WTC11 (cell line): ENCODE results near the gene LY9. TPM values are rescaled to one million over a fixed set of nuclear protein-coding genes. Genes with fewer than 3 reads are reported as not detected.

Experiments
- ATAC-seq: fragments of 200-7000 bp; cut with Tn5 transposase; 2 replicates; pipeline ENCODE4 v1.10.0; 2021; ENCODE audit warnings: mild to moderate bottlenecking, moderate library complexity
- CTCF ChIA-PET: fragments of 300-600 bp; sonication (Branson Sonifier 250); formaldehyde crosslinking; loops from one replicate; lab custom pipeline; 2021; ENCODE audit warnings: antibody characterized with exemption; lab: Charles Lee
- POLR2A ChIA-PET: fragments of 350-600 bp; sonication (Branson Sonifier 250); formaldehyde crosslinking; loops from one replicate; lab custom pipeline; 2021; ENCODE audit warnings: antibody characterized with exemption; lab: Charles Lee
- DNase-seq: peaks from one replicate; pipeline ENCODE4 v3.0.0; 2021; ENCODE audit warnings: low spot score
- H3K27ac Mint-ChIP-seq: 2 replicates; pipeline ENCODE4 v1.8.0; 2021; ENCODE audit warnings: mixed read lengths
- H3K27me3 Mint-ChIP-seq: 2 replicates; pipeline ENCODE4 v1.8.0; 2021; ENCODE audit warnings: low read depth, mild to moderate bottlenecking, moderate library complexity, mixed read lengths
- H3K36me3 Mint-ChIP-seq: 2 replicates; pipeline ENCODE4 v1.8.0; 2021; ENCODE audit warnings: mixed read lengths
- H3K4me1 Mint-ChIP-seq: 2 replicates; pipeline ENCODE4 v1.8.0; 2022; ENCODE audit warnings: mixed read lengths
- H3K4me3 Mint-ChIP-seq: 2 replicates; pipeline ENCODE4 v1.8.0; 2021; ENCODE audit warnings: mild to moderate bottlenecking, moderate library complexity, mixed read lengths
- H3K9me3 Mint-ChIP-seq: 2 replicates; pipeline ENCODE4 v1.8.0; 2021; ENCODE audit warnings: mixed read lengths
- CBFB ChIP-seq: sonication (generic); formaldehyde crosslinking; IDR thresholded peaks from 2 replicates; pipeline ENCODE4 v1.8.1; 2022; ENCODE audit warnings: mild to moderate bottlenecking, low read depth, missing genetic modification reagents
- FOXJ3 ChIP-seq: sonication (generic); formaldehyde crosslinking; IDR thresholded peaks from 2 replicates; pipeline ENCODE4 v1.9.0; 2021; ENCODE audit warnings: missing genetic modification reagents, mild to moderate bottlenecking, borderline replicate concordance
- FOXP1 ChIP-seq: sonication (generic); formaldehyde crosslinking; IDR thresholded peaks from 2 replicates; pipeline ENCODE4 v1.8.0; 2022; ENCODE audit warnings: missing genetic modification reagents, mild to moderate bottlenecking, moderate library complexity, borderline replicate concordance
- NR1H2 ChIP-seq: sonication (generic); formaldehyde crosslinking; IDR thresholded peaks from 2 replicates; pipeline ENCODE4 v1.9.0; 2021; ENCODE audit warnings: mild to moderate bottlenecking, moderate library complexity, missing genetic modification reagents
- NR2C2 ChIP-seq: sonication (generic); formaldehyde crosslinking; IDR thresholded peaks from 2 replicates; pipeline ENCODE4 v1.8.0; 2022; ENCODE audit warnings: mild to moderate bottlenecking, missing genetic modification reagents
- TCF7 ChIP-seq: sonication (generic); formaldehyde crosslinking; IDR thresholded peaks from 2 replicates; pipeline ENCODE4 v1.8.0; 2022; ENCODE audit warnings: mild to moderate bottlenecking, low read depth, missing genetic modification reagents, moderate library complexity
- TEAD1 ChIP-seq: sonication (generic); formaldehyde crosslinking; IDR thresholded peaks from 2 replicates; pipeline ENCODE4 v1.8.0; 2022; ENCODE audit warnings: mild to moderate bottlenecking, missing genetic modification reagents
- TEAD4 ChIP-seq: sonication (generic); formaldehyde crosslinking; IDR thresholded peaks from 2 replicates; pipeline ENCODE4 v1.8.0; 2022; ENCODE audit warnings: mild to moderate bottlenecking, missing genetic modification reagents
- ZBTB21 ChIP-seq: sonication (generic); formaldehyde crosslinking; IDR thresholded peaks from 2 replicates; pipeline ENCODE4 v1.8.1; 2023; ENCODE audit warnings: mild to moderate bottlenecking, missing genetic modification reagents, borderline replicate concordance
- ZNF121 ChIP-seq: sonication (generic); formaldehyde crosslinking; IDR thresholded peaks from 2 replicates; pipeline ENCODE4 v1.8.0; 2023; ENCODE audit warnings: missing genetic modification reagents
- ZNF138 ChIP-seq: sonication (generic); formaldehyde crosslinking; conservative IDR thresholded peaks from 2 replicates; pipeline ENCODE4 v1.8.1; 2022; ENCODE audit warnings: mild to moderate bottlenecking, moderate library complexity, missing genetic modification reagents
- ZNF396 ChIP-seq: fragments of 250-450 bp; sonication (Bioruptor Pico); IDR thresholded peaks from 2 replicates; pipeline ENCODE4 v1.8.0; 2021; ENCODE audit warnings: mild to moderate bottlenecking, moderate library complexity, borderline replicate concordance
- ZNF423 ChIP-seq: fragments of 250-450 bp; sonication (Bioruptor Pico); IDR thresholded peaks from 2 replicates; pipeline ENCODE4 v2.1.2; 2022; ENCODE audit warnings: mild to moderate bottlenecking, moderate library complexity
- ZNF671 ChIP-seq: fragments of 250-450 bp; sonication (Bioruptor Pico); IDR thresholded peaks from 2 replicates; pipeline ENCODE4 v1.8.0; 2021; ENCODE audit warnings: mild to moderate bottlenecking
- total RNA-seq: library from RNA; stranded (reverse); gene quantifications from 3 replicates; pipeline ENCODE4 v1.2.3, GENCODE V29; 2021
- TF ChIP-seq, protein P1 (sequence below): sonication (generic); formaldehyde crosslinking; IDR thresholded peaks from 2 replicates; pipeline ENCODE4 v1.8.0; 2023; ENCODE audit warnings: mild to moderate bottlenecking, missing genetic modification reagents
- TF ChIP-seq, protein P2 (sequence below): fragments of 250-450 bp; sonication (Bioruptor Pico); IDR thresholded peaks from 2 replicates; pipeline ENCODE4 v2.1.2; 2022; ENCODE audit warnings: mild to moderate bottlenecking, moderate library complexity
- TF ChIP-seq, protein P3 (sequence below): fragments of 250-450 bp; sonication (Bioruptor Pico); conservative IDR thresholded peaks from 2 replicates; pipeline ENCODE4 v1.9.0; 2021; ENCODE audit warnings: mild to moderate bottlenecking
- TF ChIP-seq, protein P4 (sequence below): sonication (generic); formaldehyde crosslinking; IDR thresholded peaks from 2 replicates; pipeline ENCODE4 v1.8.0; 2023; ENCODE audit warnings: missing genetic modification reagents
- TF ChIP-seq, protein P5 (sequence below): sonication (generic); formaldehyde crosslinking; IDR thresholded peaks from 2 replicates; pipeline ENCODE4 v1.8.0; 2022; ENCODE audit warnings: mild to moderate bottlenecking, missing genetic modification reagents
- TF ChIP-seq, protein P6 (sequence below): sonication (generic); formaldehyde crosslinking; IDR thresholded peaks from 2 replicates; pipeline ENCODE4 v1.8.1; 2023; ENCODE audit warnings: mild to moderate bottlenecking, missing genetic modification reagents

Gene LY9
- total RNA-seq, 1 experiment from 2014 or later = not detected

DNA sequence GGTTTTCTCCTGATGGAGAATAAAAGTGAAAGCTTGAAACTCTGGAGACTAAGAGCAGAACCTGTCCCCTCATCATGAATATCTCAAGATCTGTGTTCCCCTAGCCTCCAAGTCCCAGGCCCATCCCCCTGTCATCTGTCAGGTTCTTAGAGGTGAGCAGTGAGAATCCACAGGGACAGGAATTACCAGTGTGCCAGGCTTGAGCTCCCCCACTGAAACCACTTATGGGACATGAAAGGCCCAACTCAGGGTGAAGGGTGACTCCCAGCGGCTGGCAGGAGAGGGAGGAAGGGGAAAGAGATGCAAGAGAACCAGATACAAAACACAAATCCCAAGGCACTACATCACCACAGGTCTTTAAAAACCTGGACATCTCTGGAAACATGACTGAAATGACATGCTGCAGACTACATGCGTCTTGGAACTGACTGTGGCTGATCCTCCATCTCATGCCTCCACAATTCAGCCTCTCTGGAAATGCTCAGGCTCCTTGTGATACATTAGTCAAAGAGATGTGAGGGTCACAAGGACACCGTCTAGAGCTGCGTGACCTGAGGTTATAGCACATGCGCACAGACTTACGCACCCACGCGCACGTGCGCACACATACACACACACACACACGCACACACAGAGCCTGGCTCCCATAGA is 6.8 kb upstream of the LY9 start (continued):
- TF ChIP-seq ZBTB21 (CRISPR knock-in tag) = no peak

DNA sequence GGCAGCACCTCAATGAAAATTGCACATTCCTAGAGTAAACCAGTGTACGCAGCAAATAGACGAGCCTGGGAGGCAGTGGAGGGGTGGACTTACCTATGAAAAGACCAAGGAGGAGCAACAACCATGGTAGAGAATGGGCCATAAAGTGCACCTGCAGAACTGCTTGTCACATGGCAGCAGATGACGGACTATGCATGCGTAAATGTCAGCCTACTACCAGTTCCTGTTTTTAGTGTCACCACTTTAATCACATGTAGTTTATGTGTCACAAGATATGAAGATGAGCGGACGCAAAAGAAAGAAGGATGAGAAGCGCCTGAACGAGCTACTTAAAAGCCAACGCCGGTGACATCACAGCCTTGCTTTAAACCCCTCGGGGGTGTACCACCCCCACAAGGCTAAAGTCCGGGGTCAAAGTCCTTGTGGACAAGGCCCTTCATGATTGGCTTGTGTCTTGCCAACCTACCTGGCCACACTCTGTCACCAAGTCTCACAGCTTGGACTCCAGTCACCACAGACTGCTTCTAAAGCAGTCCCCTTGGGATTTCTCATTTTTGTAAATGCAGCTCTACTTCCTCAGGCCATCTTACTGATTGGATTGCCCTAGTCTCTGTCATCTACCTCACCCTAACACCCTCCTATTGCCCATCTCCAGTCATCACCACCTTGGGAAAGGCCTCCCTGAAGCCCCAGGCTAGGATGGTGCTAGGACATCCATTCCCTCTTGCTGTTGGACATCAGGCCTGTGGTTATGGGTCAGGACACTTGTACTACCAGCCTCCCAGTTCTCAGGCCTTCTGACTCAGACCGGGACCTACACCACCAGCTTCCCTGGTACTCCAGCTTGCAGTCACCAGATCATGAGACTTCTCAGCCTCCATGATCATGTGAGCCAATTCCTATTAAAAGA is 6.0 kb upstream of the LY9 start:
- DNase-seq = no peak
- Mint-ChIP-seq H3K9me3 (peaks cover under 1% of the 10 kb centered on the region), H3K27me3 (no peaks in the 10 kb centered on the region), H3K4me1 (no peaks in the 10 kb centered on the region), H3K36me3 (no peaks in the 10 kb centered on the region), H3K4me3 (no peak overlapping the region), H3K27ac (no peak overlapping the region)
- ATAC-seq = no peak
- TF ChIP-seq ZNF138 (CRISPR knock-in tag) (no peak), CBFB (CRISPR knock-in tag) (no peak), FOXP1 (CRISPR knock-in tag) (no peak), TCF7 (CRISPR knock-in tag) (no peak), TEAD4 (CRISPR knock-in tag) (no peak), TEAD1 (no peak)
- TF ChIP-seq, protein P1, sequence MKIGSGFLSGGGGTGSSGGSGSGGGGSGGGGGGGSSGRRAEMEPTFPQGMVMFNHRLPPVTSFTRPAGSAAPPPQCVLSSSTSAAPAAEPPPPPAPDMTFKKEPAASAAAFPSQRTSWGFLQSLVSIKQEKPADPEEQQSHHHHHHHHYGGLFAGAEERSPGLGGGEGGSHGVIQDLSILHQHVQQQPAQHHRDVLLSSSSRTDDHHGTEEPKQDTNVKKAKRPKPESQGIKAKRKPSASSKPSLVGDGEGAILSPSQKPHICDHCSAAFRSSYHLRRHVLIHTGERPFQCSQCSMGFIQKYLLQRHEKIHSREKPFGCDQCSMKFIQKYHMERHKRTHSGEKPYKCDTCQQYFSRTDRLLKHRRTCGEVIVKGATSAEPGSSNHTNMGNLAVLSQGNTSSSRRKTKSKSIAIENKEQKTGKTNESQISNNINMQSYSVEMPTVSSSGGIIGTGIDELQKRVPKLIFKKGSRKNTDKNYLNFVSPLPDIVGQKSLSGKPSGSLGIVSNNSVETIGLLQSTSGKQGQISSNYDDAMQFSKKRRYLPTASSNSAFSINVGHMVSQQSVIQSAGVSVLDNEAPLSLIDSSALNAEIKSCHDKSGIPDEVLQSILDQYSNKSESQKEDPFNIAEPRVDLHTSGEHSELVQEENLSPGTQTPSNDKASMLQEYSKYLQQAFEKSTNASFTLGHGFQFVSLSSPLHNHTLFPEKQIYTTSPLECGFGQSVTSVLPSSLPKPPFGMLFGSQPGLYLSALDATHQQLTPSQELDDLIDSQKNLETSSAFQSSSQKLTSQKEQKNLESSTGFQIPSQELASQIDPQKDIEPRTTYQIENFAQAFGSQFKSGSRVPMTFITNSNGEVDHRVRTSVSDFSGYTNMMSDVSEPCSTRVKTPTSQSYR (CRISPR knock-in tag) = no peak
- TF ChIP-seq, protein P2, sequence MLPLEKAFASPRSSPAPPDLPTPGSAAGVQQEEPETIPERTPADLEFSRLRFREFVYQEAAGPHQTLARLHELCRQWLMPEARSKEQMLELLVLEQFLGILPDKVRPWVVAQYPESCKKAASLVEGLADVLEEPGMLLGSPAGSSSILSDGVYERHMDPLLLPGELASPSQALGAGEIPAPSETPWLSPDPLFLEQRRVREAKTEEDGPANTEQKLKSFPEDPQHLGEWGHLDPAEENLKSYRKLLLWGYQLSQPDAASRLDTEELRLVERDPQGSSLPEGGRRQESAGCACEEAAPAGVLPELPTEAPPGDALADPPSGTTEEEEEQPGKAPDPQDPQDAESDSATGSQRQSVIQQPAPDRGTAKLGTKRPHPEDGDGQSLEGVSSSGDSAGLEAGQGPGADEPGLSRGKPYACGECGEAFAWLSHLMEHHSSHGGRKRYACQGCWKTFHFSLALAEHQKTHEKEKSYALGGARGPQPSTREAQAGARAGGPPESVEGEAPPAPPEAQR = no peak
- TF ChIP-seq, protein P3, sequence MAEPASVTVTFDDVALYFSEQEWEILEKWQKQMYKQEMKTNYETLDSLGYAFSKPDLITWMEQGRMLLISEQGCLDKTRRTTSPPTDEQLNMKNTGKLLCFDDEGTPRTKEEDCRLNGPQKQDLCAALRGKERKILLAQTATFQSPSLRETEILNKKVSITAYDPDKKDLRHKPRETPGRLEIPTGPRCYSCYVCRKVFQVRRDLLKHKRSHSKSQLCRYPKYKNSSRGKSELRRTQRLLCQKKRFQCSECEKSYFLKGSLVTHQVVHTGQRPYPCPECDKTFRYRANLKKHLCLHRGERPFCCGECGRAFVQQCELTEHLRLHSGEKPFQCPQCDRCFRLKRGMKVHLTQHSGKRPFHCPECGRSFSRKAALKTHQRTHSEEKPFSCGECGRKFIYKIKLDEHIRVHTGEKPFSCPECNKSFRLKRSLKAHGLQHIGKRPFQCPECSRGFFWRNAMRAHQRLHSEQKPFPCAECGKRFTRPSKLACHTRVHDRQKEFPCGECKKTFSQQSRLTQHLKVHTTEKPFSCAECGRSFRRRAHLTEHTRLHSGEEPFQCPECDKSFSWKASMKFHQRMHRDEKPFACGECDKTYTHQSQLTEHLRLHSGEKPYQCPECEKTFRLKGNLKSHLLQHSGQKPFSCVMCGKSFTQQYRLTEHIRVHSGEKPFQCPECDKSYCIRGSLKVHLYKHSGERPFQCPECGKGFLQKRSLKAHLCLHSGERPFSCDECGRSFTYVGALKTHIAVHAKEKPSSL (CRISPR knock-in tag) = no peak
- TF ChIP-seq, protein P4, sequence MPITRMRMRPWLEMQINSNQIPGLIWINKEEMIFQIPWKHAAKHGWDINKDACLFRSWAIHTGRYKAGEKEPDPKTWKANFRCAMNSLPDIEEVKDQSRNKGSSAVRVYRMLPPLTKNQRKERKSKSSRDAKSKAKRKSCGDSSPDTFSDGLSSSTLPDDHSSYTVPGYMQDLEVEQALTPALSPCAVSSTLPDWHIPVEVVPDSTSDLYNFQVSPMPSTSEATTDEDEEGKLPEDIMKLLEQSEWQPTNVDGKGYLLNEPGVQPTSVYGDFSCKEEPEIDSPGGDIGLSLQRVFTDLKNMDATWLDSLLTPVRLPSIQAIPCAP = no peak
- TF ChIP-seq, protein P5, sequence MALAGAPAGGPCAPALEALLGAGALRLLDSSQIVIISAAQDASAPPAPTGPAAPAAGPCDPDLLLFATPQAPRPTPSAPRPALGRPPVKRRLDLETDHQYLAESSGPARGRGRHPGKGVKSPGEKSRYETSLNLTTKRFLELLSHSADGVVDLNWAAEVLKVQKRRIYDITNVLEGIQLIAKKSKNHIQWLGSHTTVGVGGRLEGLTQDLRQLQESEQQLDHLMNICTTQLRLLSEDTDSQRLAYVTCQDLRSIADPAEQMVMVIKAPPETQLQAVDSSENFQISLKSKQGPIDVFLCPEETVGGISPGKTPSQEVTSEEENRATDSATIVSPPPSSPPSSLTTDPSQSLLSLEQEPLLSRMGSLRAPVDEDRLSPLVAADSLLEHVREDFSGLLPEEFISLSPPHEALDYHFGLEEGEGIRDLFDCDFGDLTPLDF (CRISPR knock-in tag) = no peak
- ChIA-PET POLR2A (no interaction called here), CTCF (interaction anchor here (0.8 to 2.6 kb wide), 4 partner anchors 10 to 22 kb away, joined by 3 to 15 read pairs (median 6); no protein-coding TSS in a partner anchor)

DNA sequence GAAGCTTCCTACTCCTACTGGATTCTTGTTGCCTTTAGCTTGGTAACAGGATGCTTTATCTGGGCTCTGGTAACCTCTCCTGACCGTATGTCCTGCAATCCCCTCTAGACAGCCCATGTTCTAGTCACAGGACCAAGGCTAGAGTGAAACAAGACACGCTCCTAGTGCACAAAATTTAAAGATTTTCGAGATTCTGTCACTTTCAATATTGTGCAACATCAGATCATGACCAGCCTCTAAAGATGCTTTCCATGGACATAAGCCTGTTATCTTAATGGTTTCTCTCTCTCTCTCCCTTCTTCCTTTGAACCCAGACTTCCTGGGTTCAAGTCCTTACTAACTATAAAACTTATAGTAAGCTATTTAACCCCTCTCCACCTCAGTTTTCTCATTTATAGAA is 1.6 kb upstream of the LY9 start:
- Mint-ChIP-seq H3K4me1 (no peaks in the 10 kb centered on the region), H3K4me3 (no peak overlapping the region), H3K9me3 (peaks cover 9% of the 10 kb centered on the region), H3K27ac (no peak overlapping the region), H3K27me3 (no peaks in the 10 kb centered on the region), H3K36me3 (no peaks in the 10 kb centered on the region)
- POLR2A ChIA-PET = no interaction called here
- ATAC-seq (no peak), DNase-seq (no peak)
- CTCF ChIA-PET = interaction anchor here (0.6 to 1.3 kb wide), 2 partner anchors 15 to 246 kb away, joined by 5 to 7 read pairs; no protein-coding TSS in a partner anchor
- TF ChIP-seq FOXJ3 (CRISPR knock-in tag) (no peak), ZNF671 (no peak), NR2C2 (CRISPR knock-in tag) (no peak), NR1H2 (CRISPR knock-in tag) (no peak), ZNF121 (CRISPR knock-in tag) (no peak), ZNF396 (CRISPR knock-in tag) (no peak), ZNF423 (CRISPR knock-in tag) (no peak), CBFB (CRISPR knock-in tag) (no peak), FOXP1 (CRISPR knock-in tag) (no peak)
- TF ChIP-seq, protein P6, sequence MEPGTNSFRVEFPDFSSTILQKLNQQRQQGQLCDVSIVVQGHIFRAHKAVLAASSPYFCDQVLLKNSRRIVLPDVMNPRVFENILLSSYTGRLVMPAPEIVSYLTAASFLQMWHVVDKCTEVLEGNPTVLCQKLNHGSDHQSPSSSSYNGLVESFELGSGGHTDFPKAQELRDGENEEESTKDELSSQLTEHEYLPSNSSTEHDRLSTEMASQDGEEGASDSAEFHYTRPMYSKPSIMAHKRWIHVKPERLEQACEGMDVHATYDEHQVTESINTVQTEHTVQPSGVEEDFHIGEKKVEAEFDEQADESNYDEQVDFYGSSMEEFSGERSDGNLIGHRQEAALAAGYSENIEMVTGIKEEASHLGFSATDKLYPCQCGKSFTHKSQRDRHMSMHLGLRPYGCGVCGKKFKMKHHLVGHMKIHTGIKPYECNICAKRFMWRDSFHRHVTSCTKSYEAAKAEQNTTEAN = no peak
